GM19351 (cell line): ENCODE data around the gene RBFOX1.

Experiments used
- ATAC-seq: cut with Tn5 transposase; IDR thresholded peaks from one replicate; pipeline ENCODE4 v1.9.1; 2021; ENCODE audit warnings: mild to moderate bottlenecking, moderate library complexity; ENCODE audit not compliant: unreplicated experiment

RBFOX1 gene

GRCh38 chr16:7644811-7645210, 312.2 kb downstream of the RBFOX1 start:
- ATAC-seq = no peak

GRCh38 chr16:7646821-7647500, 314.3 kb downstream of the RBFOX1 start:
- no peak for ATAC-seq

- ATAC-seq = no peak
These were observed 317.8 kb downstream of the RBFOX1 start for GRCh38 chr16:7650431-7650830.

GRCh38 chr16:7651803-7652570, 319.3 kb downstream of the RBFOX1 start:
- ATAC-seq = no peak

- ATAC-seq = no peak
These were observed 321.3 kb downstream of the RBFOX1 start for GRCh38 chr16:7653746-7654461.

- ATAC-seq = no peak
These were observed 343.0 kb downstream of the RBFOX1 start for GRCh38 chr16:7675628-7676027.

- no peak for ATAC-seq
These were observed 347.7 kb downstream of the RBFOX1 start for GRCh38 chr16:7680296-7680695.

GRCh38 chr16:7688811-7689210, 356.2 kb downstream of the RBFOX1 start:
- ATAC-seq = no peak

GRCh38 chr16:7689234-7689633, 356.6 kb downstream of the RBFOX1 start:
- no peak for ATAC-seq

GRCh38 chr16:7691533-7691932, 358.9 kb downstream of the RBFOX1 start:
- no peak for ATAC-seq

GRCh38 chr16:7703672-7704071, 371.0 kb downstream of the RBFOX1 start:
- no peak for ATAC-seq

- ATAC-seq = no peak
These were observed 373.2 kb downstream of the RBFOX1 start for GRCh38 chr16:7705885-7706284.

GRCh38 chr16:7709186-7709585, 376.5 kb downstream of the RBFOX1 start:
- ATAC-seq = no peak

- ATAC-seq = no peak
These were observed 380.6 kb downstream of the RBFOX1 start for GRCh38 chr16:7713244-7713643.

- ATAC-seq = no peak
These were observed 382.1 kb downstream of the RBFOX1 start for GRCh38 chr16:7714775-7715174.

- no peak for ATAC-seq
These were observed 384.3 kb downstream of the RBFOX1 start for GRCh38 chr16:7716660-7717550.

- no peak for ATAC-seq
These were observed 390.1 kb downstream of the RBFOX1 start for GRCh38 chr16:7722761-7723160.

- ATAC-seq = no peak
These were observed 398.5 kb downstream of the RBFOX1 start for GRCh38 chr16:7731141-7731540.

GRCh38 chr16:7736138-7736665, 403.6 kb downstream of the RBFOX1 start:
- no peak for ATAC-seq

- ATAC-seq = no peak
These were observed 410.0 kb downstream of the RBFOX1 start for GRCh38 chr16:7742626-7743025.
